Tibial nerve (tissue), 4 donors: ENCODE results near the gene OTOP2. TPM values are rescaled to one million over a fixed set of nuclear protein-coding genes. Genes with fewer than 3 reads are reported as not detected.
"Not testable (repeated sequence)": the region's sequence is repeated elsewhere in the genome, so short reads cannot be mapped to it uniquely, and the experiment has no call there.

ENCODE experiments used
- DNase-seq, 2 donors: peaks; one replicate each; pipeline ENCODE4 v3.0.0-alpha.2; 2019; ENCODE audit warnings: low spot score in 2 of 2
- H3K27ac ChIP-seq, 4 donors: fragments of 200-600 bp; sonication (generic) in 3 of 4; one replicate each; pipeline ENCODE4 v1.5.1; 2017 to 2019; ENCODE audit warnings: mild to moderate bottlenecking in 1 of 4
- H3K27me3 ChIP-seq, 2 donors: fragments of 200-600 bp; sonication (generic) in 1 of 2; one replicate each; pipeline versions ENCODE4 v1.5.1 to v1.6.0; 2017 to 2019
- H3K36me3 ChIP-seq, 3 donors: fragments of 200-600 bp; sonication (generic); one replicate each; pipeline ENCODE4 v1.5.1; 2018 to 2019
- H3K4me1 ChIP-seq, 4 donors: fragments of 200-600 bp; sonication (generic) in 3 of 4; one replicate each; pipeline ENCODE4 v1.5.1; 2017 to 2019
- H3K4me3 ChIP-seq, 4 donors: fragments of 200-600 bp; sonication (generic) in 3 of 4; one replicate each; pipeline ENCODE4 v1.5.1; 2017 to 2019; ENCODE audit warnings: mild to moderate bottlenecking in 1 of 4, moderate library complexity in 1 of 4
- H3K9me3 ChIP-seq, 4 donors: fragments of 200-600 bp; sonication (generic) in 3 of 4; one replicate each; pipeline ENCODE4 v1.5.1; 2017 to 2019
- CTCF ChIP-seq, 5 experiments: fragments of 200-600 bp in 3 of 5; fragments of 450-650 bp in 2 of 5; sonication (generic) in 3 of 5; IDR thresholded peaks; one replicate each; pipeline ENCODE4 v1.5.1; 2016 to 2019; ENCODE audit warnings: antibody characterized with exemption in 5 of 5, mild to moderate bottlenecking in 3 of 5, moderate library complexity in 2 of 5
- EP300 ChIP-seq, 2 donors: sonication (generic); formaldehyde crosslinking; IDR thresholded peaks; one replicate each; pipeline ENCODE4 v1.6.1; 2017; ENCODE audit warnings: antibody characterized with exemption in 2 of 2, mild to moderate bottlenecking in 1 of 2
- POLR2A ChIP-seq, 2 donors: fragments of 450-650 bp; IDR thresholded peaks; one replicate each; pipeline ENCODE4 v1.6.1; 2017; ENCODE audit warnings: antibody characterized with exemption in 2 of 2, mild to moderate bottlenecking in 2 of 2, moderate library complexity in 2 of 2
- WGBS, 2 donors: methylation state at CpG; one replicate each; pipeline ENCODE4 v1.1.5; 2018; 5-methylcytosine and 5-hydroxymethylcytosine counted together
- total RNA-seq, 4 donors: library from RNA; depleted of rRNA; stranded (reverse); fragments of >200 nt; gene quantifications; one replicate each; pipeline ENCODE4 v1.1.0, GENCODE V29; 2016

Gene OTOP2
- total RNA-seq, 4 donors from 2014 or later: not detected

- no peak overlapping the region for H3K4me3 ChIP-seq
- 80 to 82% methylated on average over 16 to 17 of the region's 18 CpGs for WGBS, 2 donors
- H3K27me3 ChIP-seq: no peaks in the 10 kb centered on the region
- no peak for TF ChIP-seq EP300 (IDR thresholded peaks at IDR 0.05)
- no peak for DNase-seq
- no peaks in the 10 kb centered on the region for H3K9me3 ChIP-seq
- H3K36me3 ChIP-seq: no peaks in the 10 kb centered on the region
- no peak overlapping the region for H3K27ac ChIP-seq
- H3K4me1 ChIP-seq: peaks cover 0 to 8% (median 0%) of the 10 kb centered on the region in 4 donors
These were observed 38.7 kb downstream of the OTOP2 start for GRCh38 chr17:74962622-74963394.

GRCh38 chr17:74963656-74964055 lies 39.6 kb downstream of the OTOP2 start:
- Histone ChIP-seq H3K36me3 (no peaks in the 10 kb centered on the region), H3K4me3 (no peak overlapping the region), H3K27me3 (no peaks in the 10 kb centered on the region), H3K4me1 (peaks cover 0 to 6% (median 0%) of the 10 kb centered on the region in 4 donors), H3K27ac (no peak overlapping the region), H3K9me3 (no peaks in the 10 kb centered on the region)
- no peak for DNase-seq
- no peak for TF ChIP-seq POLR2A (IDR thresholded peaks at IDR 0.05)
- no peak for TF ChIP-seq CTCF (IDR thresholded peaks at IDR 0.05)
- no peak for TF ChIP-seq EP300 (IDR thresholded peaks at IDR 0.05)
- WGBS, 2 donors: 59 to 69% methylated on average over 11 to 12 of the region's 12 CpGs

- DNase-seq: no peak
- Histone ChIP-seq H3K27me3 (no peaks in the 10 kb centered on the region), H3K4me3 (no peak overlapping the region), H3K4me1 (peaks cover 0 to 6% (median 0%) of the 10 kb centered on the region in 4 donors), H3K27ac (no peak overlapping the region), H3K36me3 (no peaks in the 10 kb centered on the region), H3K9me3 (no peaks in the 10 kb centered on the region)
- TF ChIP-seq CTCF (IDR thresholded peaks at IDR 0.05) (no peak), EP300 (IDR thresholded peaks at IDR 0.05) (no peak), POLR2A (IDR thresholded peaks at IDR 0.05) (no peak)
- WGBS, 2 donors: 85 to 86% methylated on average over 9 to 12 of the region's 12 CpGs
These were observed 40.2 kb downstream of the OTOP2 start for GRCh38 chr17:74964246-74964761.

GRCh38 chr17:74964988-74965622 lies 41.0 kb downstream of the OTOP2 start:
- H3K27ac ChIP-seq: no peak overlapping the region

GRCh38 chr17:74968361-74968780 lies 44.3 kb downstream of the OTOP2 start:
- no peaks in the 10 kb centered on the region for H3K36me3 ChIP-seq
- peaks cover 0 to 31% of the 10 kb centered on the region in 2 donors for H3K27me3 ChIP-seq
- no peak overlapping the region for H3K4me3 ChIP-seq
- TF ChIP-seq EP300 (IDR thresholded peaks at IDR 0.05) (no peak), CTCF (IDR thresholded peaks at IDR 0.05) (no peak), POLR2A (IDR thresholded peaks at IDR 0.05) (no peak)
- no peaks in the 10 kb centered on the region for H3K9me3 ChIP-seq
- H3K27ac ChIP-seq: no peak overlapping the region
- no peak for DNase-seq
- H3K4me1 ChIP-seq: peaks cover 0 to 16% (median 11%) of the 10 kb centered on the region in 4 donors
- 82 to 88% methylated on average over 4 to 5 of the region's 5 CpGs for WGBS, 2 donors

More at GRCh38 chr17:74964988-74965622, 41.0 kb downstream of the OTOP2 start:
- TF ChIP-seq CTCF (IDR thresholded peaks at IDR 0.05): no peak
- TF ChIP-seq POLR2A (IDR thresholded peaks at IDR 0.05): no peak
- TF ChIP-seq EP300 (IDR thresholded peaks at IDR 0.05): no peak
- no peak overlapping the region for H3K4me3 ChIP-seq
- peaks cover 0 to 2% of the 10 kb centered on the region in 2 donors for H3K27me3 ChIP-seq
- no peaks in the 10 kb centered on the region for H3K9me3 ChIP-seq
- WGBS, 2 donors: 81 to 82% methylated on average over 14 of the region's 14 CpGs
- DNase-seq: no peak
- H3K4me1 ChIP-seq: peaks cover 0 to 6% (median 0%) of the 10 kb centered on the region in 4 donors
- H3K36me3 ChIP-seq: no peaks in the 10 kb centered on the region

- H3K4me3 ChIP-seq, H3K27ac ChIP-seq, H3K36me3 ChIP-seq, H3K9me3 ChIP-seq, DNase-seq: not testable (repeated sequence)
- peaks cover 0 to 16% (median 11%) of the 10 kb centered on the region in 4 donors for H3K4me1 ChIP-seq
- peaks cover 0 to 36% of the 10 kb centered on the region in 2 donors for H3K27me3 ChIP-seq
- WGBS, 2 donors: 96% methylated on average over 5 of the region's 5 CpGs
These were observed 45.4 kb downstream of the OTOP2 start for GRCh38 chr17:74969501-74969900.
